Aorta (tissue), 5 donors: ENCODE results near the gene PPIL6. TPM values are rescaled to one million over a fixed set of nuclear protein-coding genes. Genes with fewer than 3 reads are reported as not detected.

Experiments
- ATAC-seq: fragments of 200-7000 bp; cut with Tn5 transposase; one replicate; pipeline ENCODE4 v1.9.1; 2022; ENCODE audit warnings: moderate library complexity; ENCODE audit not compliant: low FRiP score
- DNase-seq, 2 donors: peaks; one replicate each; pipeline ENCODE4 v3.0.0-alpha.2; 2020
- H3K27ac ChIP-seq, 2 donors: one replicate each; pipeline ENCODE4 v1.5.1; 2013; ENCODE audit warnings: low read length in 2 of 2, mild to moderate bottlenecking in 2 of 2, moderate library complexity in 2 of 2, control low read depth in 1 of 2, inconsistent platforms in 1 of 2, low read depth in 1 of 2
- H3K27me3 ChIP-seq, 2 donors: one replicate each; pipeline ENCODE4 v1.6.1; 2013; ENCODE audit warnings: control low read depth in 1 of 2, low read length in 1 of 2, mild to moderate bottlenecking in 1 of 2, moderate library complexity in 1 of 2; ENCODE audit not compliant: insufficient read depth in 2 of 2, control insufficient read depth in 1 of 2
- H3K36me3 ChIP-seq, 2 donors: one replicate each; pipeline ENCODE4 v1.6.1; 2013; ENCODE audit warnings: control low read depth in 1 of 2, low read length in 1 of 2, mild to moderate bottlenecking in 1 of 2; ENCODE audit not compliant: insufficient read depth in 2 of 2, control insufficient read depth in 1 of 2
- H3K4me1 ChIP-seq, 2 donors: one replicate each; pipeline ENCODE4 v1.6.1; 2013; ENCODE audit warnings: low read length in 2 of 2, control low read depth in 1 of 2, mild to moderate bottlenecking in 1 of 2, moderate library complexity in 1 of 2; ENCODE audit not compliant: insufficient read depth in 2 of 2, control insufficient read depth in 1 of 2
- H3K4me3 ChIP-seq, 2 donors: one replicate each; pipeline ENCODE4 v1.5.1; 2013; ENCODE audit warnings: low read length in 2 of 2, control low read depth in 1 of 2, mild to moderate bottlenecking in 1 of 2
- H3K9me3 ChIP-seq: one replicate; pipeline ENCODE4 v1.6.1; 2013; ENCODE audit warnings: mild to moderate bottlenecking, low read length; ENCODE audit not compliant: control insufficient read depth
- WGBS, 2 donors: extraction: QIAGEN DNeasy Blood & Tissue Kit; methylation state at CpG; one replicate each; pipeline ENCODE4 v1.1.7; 2013; 5-methylcytosine and 5-hydroxymethylcytosine counted together
- intact Hi-C, 2 donors: fragments of 100-400 bp; cut with DNase I; formaldehyde crosslinking; loops; one replicate each; pipeline versions ENCODE4 v1.14.2 to v1.15.0; 2022
- polyA plus RNA-seq, 2 donors: library from polyadenylated mRNA; stranded (reverse); fragments of 200-250 nt; gene quantifications; one replicate each; pipeline ENCODE4 v1.2.3, GENCODE V29; 2013
- total RNA-seq, 2 donors: library from RNA; stranded (reverse); fragmentation: NEBNext Ultra II Directional; extraction: Animal tissue kit (Norgen Biotek cat#: 25700); gene quantifications; one replicate each; pipeline ENCODE4 v1.2.1, GENCODE V29; 2021
- donor health status: healthy with polysubstance abuse.
- donor health status: Bipolar disorder and iron deficiency.
- donor health status: DM: no; HTN: no; CAD: no.
- donor health status: DM: no; HTN: no; CAD: no.
- donor health status: DM: yes; HTN: yes; CAD: no.

PPIL6 gene
- total and polyA plus RNA-seq, 4 donors, result 1.0 to 2.7 (median 1.6) TPM

DNA sequence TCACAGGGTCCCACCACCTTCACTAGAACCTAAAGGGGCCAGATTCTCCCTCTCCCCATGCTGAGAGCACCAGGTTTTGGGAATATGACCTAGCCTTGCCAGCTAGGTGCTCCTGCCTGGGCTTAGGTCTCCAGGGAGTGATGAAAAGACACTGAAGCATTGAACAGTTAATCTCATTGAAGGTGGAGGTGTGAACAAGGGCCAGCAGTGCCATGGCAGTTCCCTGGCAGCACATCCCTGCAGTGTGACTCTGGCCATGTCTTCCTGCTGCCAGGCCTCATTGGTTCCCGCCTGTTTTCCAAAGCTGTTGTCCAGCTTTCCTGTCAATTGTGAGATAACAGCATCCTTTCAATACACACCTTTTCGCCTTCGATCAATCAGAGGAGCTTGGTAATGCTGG, 10.9 kb downstream of the PPIL6 start:
- ATAC-seq (no peak), DNase-seq (no peak)
- H3K9me3 ChIP-seq, result no peaks in the 10 kb centered on the region
- H3K4me3 ChIP-seq, result no peak overlapping the region
- intact Hi-C loops, result no loop called here
- H3K36me3 ChIP-seq, result no peaks in the 10 kb centered on the region
- no peaks in the 10 kb centered on the region for H3K27me3 ChIP-seq
- H3K4me1 ChIP-seq, result no peaks in the 10 kb centered on the region
- WGBS, 2 donors, result 96 to 97% methylated on average over 3 of the region's 3 CpGs
- no peak overlapping the region for H3K27ac ChIP-seq

DNA sequence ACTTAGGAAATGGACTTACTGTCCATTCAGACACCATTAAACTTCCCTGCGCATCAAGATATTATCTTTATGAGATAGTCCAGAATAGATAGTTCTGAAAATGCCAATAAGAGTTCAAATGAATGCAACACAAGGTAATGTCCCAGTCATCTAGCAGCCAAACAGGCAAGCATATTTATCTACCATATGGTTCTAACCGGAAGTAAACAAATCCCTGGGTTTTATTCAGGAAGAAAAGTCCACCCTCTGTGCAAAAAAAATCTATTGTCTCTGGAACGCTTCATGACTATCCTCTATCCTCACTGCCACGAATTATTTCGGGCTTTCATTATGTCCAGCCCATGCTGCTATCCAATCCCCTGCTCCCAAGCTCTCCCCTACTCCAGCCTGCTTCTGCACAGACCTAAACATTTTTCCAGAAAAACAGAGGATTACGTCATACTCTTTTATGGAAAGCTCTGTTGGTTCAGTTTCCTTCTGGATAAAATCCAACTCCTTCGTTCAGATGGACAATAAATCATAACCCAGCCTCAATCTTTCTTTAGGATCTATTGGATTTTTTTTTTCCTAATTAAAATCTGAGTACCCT, 11.4 kb downstream of the PPIL6 start:
- no peak overlapping the region for H3K27ac ChIP-seq
- no peak for DNase-seq
- no peaks in the 10 kb centered on the region for H3K27me3 ChIP-seq
- no peaks in the 10 kb centered on the region for H3K36me3 ChIP-seq
- ATAC-seq, result no peak
- H3K4me3 ChIP-seq, result no peak overlapping the region
- WGBS, 2 donors, result 18 to 20% methylated on average over 7 of the region's 7 CpGs
- H3K4me1 ChIP-seq, result no peaks in the 10 kb centered on the region
- intact Hi-C loops, result no loop called here
- no peaks in the 10 kb centered on the region for H3K9me3 ChIP-seq

DNA sequence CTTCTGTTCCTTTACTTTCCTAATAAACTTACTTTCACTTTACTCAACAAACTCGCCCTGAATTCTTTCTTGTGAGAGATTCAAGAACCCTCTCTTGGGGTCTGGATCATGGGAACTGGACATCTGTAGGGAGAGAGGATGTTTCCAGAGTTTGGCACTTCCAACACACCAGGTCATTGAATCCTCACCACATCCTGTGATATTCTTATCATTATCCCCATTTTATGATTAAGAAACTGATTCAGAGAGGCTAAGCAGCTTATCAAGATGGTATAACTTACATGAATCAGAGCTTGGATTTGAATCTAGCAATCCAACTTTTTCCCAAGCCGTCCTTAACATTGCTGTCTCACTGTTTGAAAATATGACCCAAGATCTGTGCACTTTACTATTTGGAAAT, 15.5 kb downstream of the PPIL6 start:
- no peaks in the 10 kb centered on the region for H3K36me3 ChIP-seq
- H3K27me3 ChIP-seq, result no peaks in the 10 kb centered on the region
- no peak overlapping the region for H3K4me3 ChIP-seq
- intact Hi-C loops, result no loop called here
- no peak for DNase-seq
- 88 to 90% methylated on average over 2 of the region's 2 CpGs for WGBS, 2 donors
- no peaks in the 10 kb centered on the region for H3K9me3 ChIP-seq
- no peaks in the 10 kb centered on the region for H3K4me1 ChIP-seq
- no peak for ATAC-seq
- H3K27ac ChIP-seq, result no peak overlapping the region

DNA sequence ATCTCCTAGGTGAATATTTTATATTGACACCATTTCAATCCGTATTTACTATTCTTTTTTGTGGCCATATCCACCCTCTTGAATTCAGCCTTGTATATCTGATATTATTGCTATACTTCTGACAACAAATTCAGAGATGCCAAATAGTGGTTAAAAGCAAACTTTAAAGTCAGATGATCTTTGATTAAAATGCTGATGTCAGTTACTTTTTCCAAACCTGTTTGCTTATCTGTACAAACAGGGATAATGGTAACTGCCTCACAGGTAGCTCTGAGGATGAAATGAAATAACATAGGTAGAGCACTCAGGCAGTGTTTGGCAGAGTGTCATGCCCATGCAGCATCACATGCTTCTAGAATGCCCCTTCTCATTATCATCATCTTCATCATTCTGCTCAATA, 19.2 kb downstream of the PPIL6 start:
- 82 to 83% methylated on average over 1 of the region's 1 CpG for WGBS, 2 donors
- H3K27me3 ChIP-seq, result no peaks in the 10 kb centered on the region
- H3K9me3 ChIP-seq, result no peaks in the 10 kb centered on the region
- H3K4me3 ChIP-seq, result no peak overlapping the region
- intact Hi-C loops, result no loop called here
- no peak for DNase-seq
- no peaks in the 10 kb centered on the region for H3K36me3 ChIP-seq
- no peak overlapping the region for H3K27ac ChIP-seq
- ATAC-seq, result no peak
- peaks cover 0 to 1% of the 10 kb centered on the region in 2 donors for H3K4me1 ChIP-seq

DNA sequence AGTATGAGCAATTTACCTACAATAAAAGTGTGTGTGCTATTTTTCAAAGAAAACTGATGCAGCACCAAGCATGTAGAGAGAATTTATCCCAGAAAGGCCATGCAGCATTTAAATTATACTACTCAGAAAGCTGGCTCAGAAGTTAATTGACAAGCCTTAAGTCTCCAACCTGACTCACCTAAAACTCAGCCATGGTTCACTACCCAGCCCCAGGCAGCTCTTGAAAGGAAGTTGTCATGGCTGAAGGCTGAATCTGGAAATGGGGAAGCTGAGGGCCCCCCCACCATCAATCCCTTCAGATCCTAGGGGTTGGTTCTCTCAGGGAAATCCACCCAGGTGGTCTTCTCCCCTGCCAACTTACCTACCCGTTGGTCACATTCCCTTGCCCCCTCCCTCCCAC, 19.7 kb downstream of the PPIL6 start:
- DNase-seq (no peak), ATAC-seq (no peak)
- H3K27me3 ChIP-seq, result no peaks in the 10 kb centered on the region
- H3K4me3 ChIP-seq, result no peak overlapping the region
- 41 to 69% methylated on average over 1 of the region's 1 CpG for WGBS, 2 donors
- no peak overlapping the region for H3K27ac ChIP-seq
- no peaks in the 10 kb centered on the region for H3K36me3 ChIP-seq
- H3K9me3 ChIP-seq, result no peaks in the 10 kb centered on the region
- H3K4me1 ChIP-seq, result peaks cover 0 to 1% of the 10 kb centered on the region in 2 donors
- intact Hi-C loops, result no loop called here

DNA sequence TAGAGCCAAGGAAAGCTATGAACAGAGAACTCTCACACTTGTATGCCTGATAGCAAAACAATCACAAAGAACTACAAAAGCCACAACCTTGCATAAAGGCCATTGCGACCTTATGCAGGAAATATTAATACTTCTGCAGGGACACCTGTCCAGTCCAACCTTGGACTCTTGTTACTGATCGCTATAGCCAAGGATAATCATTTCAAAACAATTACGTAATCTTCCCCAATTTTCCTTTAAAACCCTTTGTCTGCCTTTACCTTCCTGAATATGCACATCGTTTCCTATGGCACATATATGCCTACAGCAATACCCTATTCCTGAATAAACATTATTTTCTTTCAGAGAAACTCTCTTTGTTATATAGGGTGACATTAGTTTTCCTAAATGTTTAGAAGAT, 22.8 kb downstream of the PPIL6 start:
- intact Hi-C loops, result no loop called here
- no peak for DNase-seq
- Histone ChIP-seq H3K4me1 (peaks cover 0 to 1% of the 10 kb centered on the region in 2 donors), H3K4me3 (no peak overlapping the region), H3K9me3 (no peaks in the 10 kb centered on the region), H3K27me3 (no peaks in the 10 kb centered on the region), H3K36me3 (no peaks in the 10 kb centered on the region), H3K27ac (no peak overlapping the region)
- 66 to 73% methylated on average over 4 of the region's 4 CpGs for WGBS, 2 donors
- ATAC-seq, result no peak

DNA sequence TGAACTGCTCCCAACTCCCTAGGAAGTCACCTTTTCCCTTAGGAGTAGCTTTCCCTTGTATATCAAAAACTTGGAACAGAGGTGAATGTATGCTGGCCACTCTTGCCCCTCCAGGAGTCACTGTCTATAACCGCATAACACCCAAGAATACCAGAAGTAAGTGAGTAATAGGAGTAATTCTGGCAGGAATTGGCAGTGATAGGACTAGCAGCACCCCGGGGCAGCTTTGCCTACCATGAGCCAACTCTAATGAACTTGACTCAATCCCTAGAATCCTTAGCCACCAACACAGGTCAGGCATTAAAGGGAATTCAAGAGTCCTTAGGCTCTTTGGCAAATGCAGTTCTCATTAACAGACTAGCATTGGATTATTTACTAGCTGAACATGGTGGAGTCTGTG, 29.4 kb downstream of the PPIL6 start:
- Histone ChIP-seq H3K36me3 (no peaks in the 10 kb centered on the region), H3K9me3 (no peaks in the 10 kb centered on the region), H3K27ac (no peak overlapping the region), H3K4me3 (no peak overlapping the region), H3K27me3 (no peaks in the 10 kb centered on the region), H3K4me1 (no peaks in the 10 kb centered on the region)
- intact Hi-C loops, result no loop called here
- DNase-seq (no peak), ATAC-seq (no peak)
- 88 to 89% methylated on average over 2 of the region's 2 CpGs for WGBS, 2 donors

DNA sequence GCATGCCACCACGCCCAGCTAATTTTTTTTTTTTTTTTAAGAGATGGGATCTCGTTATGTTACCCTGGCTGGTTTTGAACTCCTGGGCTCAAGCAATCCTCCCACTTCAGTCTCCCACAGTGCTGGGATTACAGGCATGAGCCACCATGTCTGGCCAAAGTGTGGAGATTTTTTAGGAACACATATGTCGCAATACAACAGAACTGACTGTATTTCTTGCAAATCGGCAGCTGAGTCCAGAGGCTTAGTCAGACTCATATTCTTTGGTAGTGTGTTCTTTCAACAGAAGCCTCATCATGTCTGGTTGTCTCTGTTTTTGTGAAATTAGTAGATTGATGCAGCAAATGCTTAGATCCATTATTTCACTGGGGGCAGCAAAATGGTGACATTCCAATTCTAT, 34.2 kb downstream of the PPIL6 start:
- no peak overlapping the region for H3K27ac ChIP-seq
- no peaks in the 10 kb centered on the region for H3K4me1 ChIP-seq
- ATAC-seq (no peak), DNase-seq (no peak)
- no peaks in the 10 kb centered on the region for H3K27me3 ChIP-seq
- 89 to 94% methylated on average over 4 of the region's 4 CpGs for WGBS, 2 donors
- no peaks in the 10 kb centered on the region for H3K36me3 ChIP-seq
- intact Hi-C loops, result no loop called here
- H3K4me3 ChIP-seq, result no peak overlapping the region
- no peaks in the 10 kb centered on the region for H3K9me3 ChIP-seq

DNA sequence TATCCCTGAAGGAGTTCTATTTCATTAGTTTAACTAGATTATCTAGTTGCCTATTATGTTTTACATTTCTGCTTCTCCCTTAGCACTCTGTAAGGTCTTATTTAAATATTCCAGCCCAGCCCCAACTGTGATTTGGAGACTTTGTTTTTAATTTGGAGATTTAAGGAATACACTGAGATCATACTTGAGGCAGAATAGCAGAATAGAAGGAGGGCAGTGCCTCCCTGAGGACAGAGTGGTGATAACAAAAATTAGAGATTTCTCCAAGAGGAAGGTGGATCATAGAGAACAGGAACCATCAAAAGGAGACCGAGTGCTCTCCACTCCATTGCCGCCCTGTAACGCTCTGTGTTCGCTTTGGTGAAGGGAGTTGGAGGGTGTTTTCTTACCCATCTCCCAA, 43.4 kb downstream of the PPIL6 start:
- 79 to 82% methylated on average over 4 of the region's 4 CpGs for WGBS, 2 donors
- H3K36me3 ChIP-seq, result no peaks in the 10 kb centered on the region
- H3K27me3 ChIP-seq, result no peaks in the 10 kb centered on the region
- ATAC-seq (no peak), DNase-seq (no peak)
- H3K27ac ChIP-seq, result no peak overlapping the region
- peaks cover 0 to 1% of the 10 kb centered on the region in 2 donors for H3K4me1 ChIP-seq
- H3K9me3 ChIP-seq, result no peaks in the 10 kb centered on the region
- intact Hi-C loops, result no loop called here
- H3K4me3 ChIP-seq, result no peak overlapping the region
